Left renal pelvis (tissue), 4 donors: ENCODE data around the gene C19orf67. TPM values are rescaled to one million over a fixed set of nuclear protein-coding genes. Genes with fewer than 3 reads are reported as not detected.

Experiments
- DNase-seq, 4 donors: peaks; one replicate each; pipeline ENCODE4 v3.0.0-alpha.2; 2013; ENCODE audit warnings: low read depth in 4 of 4, low spot score in 3 of 4
- polyA plus RNA-seq, 4 donors: library from polyadenylated mRNA; unstranded; fragments of 120-200 nt; gene quantifications; one replicate each; pipeline ENCODE4 v1.2.1, GENCODE V29; 2013; ENCODE audit not compliant: insufficient read length in 4 of 4

Gene C19orf67
- polyA plus RNA-seq, 4 donors: not detected

GRCh38 chr19:14031719-14032480 is 53.7 kb downstream of the C19orf67 start, which contains the start of gene IL27RA:
IL27RA (plus strand) TSS chr19:14031762; CDS start chr19:14031873, 111 bp downstream.
- peak in 2 of 4 donors; percentile 38 to 44 for DNase-seq

Other genes with a start within 250 kb of the C19orf67 start
- 1 to 10 TPM in 3 of 4 donors, under 1 TPM in 1; 0.79 to 2.6 (median 1.6) TPM for gene NANOS3, start 208.6 kb downstream of the C19orf67 start, polyA plus RNA-seq
- gene BRME1, start 179.7 kb downstream of the C19orf67 start, polyA plus RNA-seq: 1 to 10 TPM; 4.8 to 8.9 (median 6.0) TPM
- 10 to 100 TPM; 19.4 to 45.8 (median 23.0) TPM for gene CC2D1A, start 179.6 kb downstream of the C19orf67 start, polyA plus RNA-seq
- gene PODNL1, start 147.4 kb downstream of the C19orf67 start, polyA plus RNA-seq: 1 to 10 TPM in 3 of 4 donors, under 1 TPM in 1; 0.86 to 1.7 (median 1.4) TPM
- gene DCAF15, start 133.3 kb downstream of the C19orf67 start, polyA plus RNA-seq: 10 to 100 TPM; 26.1 to 46.7 (median 28.2) TPM
- gene RFX1, start 79.5 kb downstream of the C19orf67 start, polyA plus RNA-seq: 10 to 100 TPM in 2 of 4 donors, 1 to 10 TPM in 2; 9.3 to 19.2 (median 10.2) TPM
- gene RLN3, start 57.6 kb downstream of the C19orf67 start, polyA plus RNA-seq: not detected
- 1 to 10 TPM; 3.8 to 7.8 (median 5.9) TPM for gene IL27RA, start 54.0 kb downstream of the C19orf67 start, polyA plus RNA-seq
- 10 to 100 TPM in 3 of 4 donors, under 1 TPM in 1; 0.94 to 32.9 (median 20.1) TPM for gene PALM3, start 23.7 kb downstream of the C19orf67 start, polyA plus RNA-seq
- gene MISP3, start 13.0 kb downstream of the C19orf67 start, polyA plus RNA-seq: 10 to 100 TPM in 1 of 4 donors, 1 to 10 TPM in 3; 1.3 to 10.3 (median 6.3) TPM
- 10 to 100 TPM; 39.8 to 52.0 (median 41.4) TPM for gene SAMD1, start 5.0 kb upstream of the C19orf67 start, polyA plus RNA-seq
- gene PRKACA, start 32.0 kb upstream of the C19orf67 start, polyA plus RNA-seq: 100 to 1,000 TPM in 2 of 4 donors, 10 to 100 TPM in 2; 90.6 to 106 (median 99.0) TPM
- gene ASF1B, start 50.8 kb upstream of the C19orf67 start, polyA plus RNA-seq: 10 to 100 TPM; 15.1 to 19.8 (median 19.4) TPM
- 10 to 100 TPM; 34.7 to 60.6 (median 44.1) TPM for gene ADGRL1, start 120.4 kb upstream of the C19orf67 start, polyA plus RNA-seq